Activated T-helper 17 cell treated with anti-CD3 and anti-CD28 coated beads, Interleukin-2, amount 50 U/mL, for 72 hours (primary cell): ENCODE results near the gene KCNQ1. TPM values are rescaled to one million over a fixed set of nuclear protein-coding genes. Genes with fewer than 3 reads are reported as not detected.

ENCODE experiments used
- ATAC-seq: fragments of 150-1000 bp; cut with Tn5 transposase; replicated peaks from 2 replicates; pipeline ENCODE4 v1.10.0; 2021; ENCODE audit warnings: mild to moderate bottlenecking, moderate library complexity
- H3K27ac Mint-ChIP-seq: one replicate; pipeline ENCODE4 v1.8.0; 2022; ENCODE audit warnings: mixed read lengths
- H3K27me3 Mint-ChIP-seq: one replicate; pipeline ENCODE4 v1.8.0; 2022; ENCODE audit warnings: mixed read lengths
- H3K36me3 Mint-ChIP-seq: one replicate; pipeline ENCODE4 v1.8.0; 2022; ENCODE audit warnings: low read depth, mild to moderate bottlenecking, mixed read lengths
- H3K4me1 Mint-ChIP-seq: one replicate; pipeline ENCODE4 v1.8.0; 2022; ENCODE audit warnings: mixed read lengths
- H3K4me3 Mint-ChIP-seq: one replicate; pipeline ENCODE4 v1.8.0; 2022; ENCODE audit warnings: mild to moderate bottlenecking, mixed read lengths
- H3K9me3 Mint-ChIP-seq: one replicate; pipeline ENCODE4 v1.8.0; 2022; ENCODE audit warnings: mixed read lengths
- total RNA-seq, 2 donors: library from RNA; stranded (reverse); gene quantifications; one replicate each; pipeline ENCODE4 v1.2.3, GENCODE V29; 2022

Gene KCNQ1
- total RNA-seq, 2 donors from 2014 or later = 7.0 to 9.7 TPM

GRCh38 chr11:2837651-2838050 is 392.8 kb downstream of the KCNQ1 start:
- ATAC-seq = no peak
- H3K4me1 Mint-ChIP-seq = peaks cover 5% of the 10 kb centered on the region
- H3K36me3 Mint-ChIP-seq = no peaks in the 10 kb centered on the region
- no peak overlapping the region for H3K27ac Mint-ChIP-seq
- no peak overlapping the region for H3K4me3 Mint-ChIP-seq
- H3K9me3 Mint-ChIP-seq = no peaks in the 10 kb centered on the region
- H3K27me3 Mint-ChIP-seq = no peaks in the 10 kb centered on the region

- no peak overlapping the region for H3K27ac Mint-ChIP-seq
- no peaks in the 10 kb centered on the region for H3K36me3 Mint-ChIP-seq
- H3K4me3 Mint-ChIP-seq = no peak overlapping the region
- H3K9me3 Mint-ChIP-seq = no peaks in the 10 kb centered on the region
- ATAC-seq = no peak
- H3K27me3 Mint-ChIP-seq = no peaks in the 10 kb centered on the region
- peaks cover 5% of the 10 kb centered on the region for H3K4me1 Mint-ChIP-seq
Observed at GRCh38 chr11:2838091-2838490, 393.3 kb downstream of the KCNQ1 start.

- peaks cover 5% of the 10 kb centered on the region for H3K4me1 Mint-ChIP-seq
- H3K27ac Mint-ChIP-seq = no peak overlapping the region
- H3K9me3 Mint-ChIP-seq = no peaks in the 10 kb centered on the region
- H3K36me3 Mint-ChIP-seq = no peaks in the 10 kb centered on the region
- no peak for ATAC-seq
- no peaks in the 10 kb centered on the region for H3K27me3 Mint-ChIP-seq
- no peak overlapping the region for H3K4me3 Mint-ChIP-seq
Observed at GRCh38 chr11:2838676-2839294, 394.0 kb downstream of the KCNQ1 start.

GRCh38 chr11:2839395-2839943 is 394.7 kb downstream of the KCNQ1 start:
- Mint-ChIP-seq H3K27me3 (no peaks in the 10 kb centered on the region), H3K9me3 (no peaks in the 10 kb centered on the region), H3K4me3 (no peak overlapping the region), H3K4me1 (peaks cover 5% of the 10 kb centered on the region), H3K27ac (no peak overlapping the region), H3K36me3 (no peaks in the 10 kb centered on the region)
- no peak for ATAC-seq

GRCh38 chr11:2841411-2842190 is 396.8 kb downstream of the KCNQ1 start:
- no peaks in the 10 kb centered on the region for H3K4me1 Mint-ChIP-seq
- no peak for ATAC-seq
- no peak overlapping the region for H3K27ac Mint-ChIP-seq
- H3K4me3 Mint-ChIP-seq = no peak overlapping the region
- H3K9me3 Mint-ChIP-seq = no peaks in the 10 kb centered on the region
- H3K36me3 Mint-ChIP-seq = no peaks in the 10 kb centered on the region
- no peaks in the 10 kb centered on the region for H3K27me3 Mint-ChIP-seq

- H3K27me3 Mint-ChIP-seq = no peaks in the 10 kb centered on the region
- H3K4me1 Mint-ChIP-seq = no peaks in the 10 kb centered on the region
- H3K9me3 Mint-ChIP-seq = no peaks in the 10 kb centered on the region
- no peak overlapping the region for H3K27ac Mint-ChIP-seq
- no peak overlapping the region for H3K4me3 Mint-ChIP-seq
- ATAC-seq = no peak
- H3K36me3 Mint-ChIP-seq = no peaks in the 10 kb centered on the region
Observed at GRCh38 chr11:2842876-2843275, 398.1 kb downstream of the KCNQ1 start.

GRCh38 chr11:2843551-2843950 is 398.7 kb downstream of the KCNQ1 start:
- H3K36me3 Mint-ChIP-seq = no peaks in the 10 kb centered on the region
- H3K9me3 Mint-ChIP-seq = no peaks in the 10 kb centered on the region
- ATAC-seq = no peak
- no peak overlapping the region for H3K4me3 Mint-ChIP-seq
- H3K4me1 Mint-ChIP-seq = no peaks in the 10 kb centered on the region
- H3K27me3 Mint-ChIP-seq = no peaks in the 10 kb centered on the region
- no peak overlapping the region for H3K27ac Mint-ChIP-seq

GRCh38 chr11:2844116-2844842 is 399.5 kb downstream of the KCNQ1 start:
- no peak for ATAC-seq
- H3K27me3 Mint-ChIP-seq = no peaks in the 10 kb centered on the region
- no peaks in the 10 kb centered on the region for H3K36me3 Mint-ChIP-seq
- no peaks in the 10 kb centered on the region for H3K4me1 Mint-ChIP-seq
- no peak overlapping the region for H3K27ac Mint-ChIP-seq
- no peaks in the 10 kb centered on the region for H3K9me3 Mint-ChIP-seq
- no peak overlapping the region for H3K4me3 Mint-ChIP-seq

- no peak overlapping the region for H3K4me3 Mint-ChIP-seq
- no peaks in the 10 kb centered on the region for H3K36me3 Mint-ChIP-seq
- no peaks in the 10 kb centered on the region for H3K27me3 Mint-ChIP-seq
- no peaks in the 10 kb centered on the region for H3K9me3 Mint-ChIP-seq
- no peak overlapping the region for H3K27ac Mint-ChIP-seq
- no peak for ATAC-seq
- H3K4me1 Mint-ChIP-seq = no peaks in the 10 kb centered on the region
Observed at GRCh38 chr11:2844996-2845395, 400.2 kb downstream of the KCNQ1 start.

GRCh38 chr11:2846056-2846455 is 401.2 kb downstream of the KCNQ1 start:
- no peaks in the 10 kb centered on the region for H3K4me1 Mint-ChIP-seq
- no peak overlapping the region for H3K4me3 Mint-ChIP-seq
- no peak overlapping the region for H3K27ac Mint-ChIP-seq
- H3K36me3 Mint-ChIP-seq = no peaks in the 10 kb centered on the region
- ATAC-seq = no peak
- H3K27me3 Mint-ChIP-seq = no peaks in the 10 kb centered on the region
- no peaks in the 10 kb centered on the region for H3K9me3 Mint-ChIP-seq

GRCh38 chr11:2846470-2846869 is 401.7 kb downstream of the KCNQ1 start:
- no peak overlapping the region for H3K27ac Mint-ChIP-seq
- no peaks in the 10 kb centered on the region for H3K27me3 Mint-ChIP-seq
- H3K9me3 Mint-ChIP-seq = no peaks in the 10 kb centered on the region
- ATAC-seq = no peak
- H3K4me1 Mint-ChIP-seq = no peaks in the 10 kb centered on the region
- no peak overlapping the region for H3K4me3 Mint-ChIP-seq
- H3K36me3 Mint-ChIP-seq = no peaks in the 10 kb centered on the region

GRCh38 chr11:2847561-2847960 is 402.8 kb downstream of the KCNQ1 start:
- H3K27ac Mint-ChIP-seq = no peak overlapping the region
- no peaks in the 10 kb centered on the region for H3K9me3 Mint-ChIP-seq
- H3K36me3 Mint-ChIP-seq = no peaks in the 10 kb centered on the region
- no peak overlapping the region for H3K4me3 Mint-ChIP-seq
- H3K27me3 Mint-ChIP-seq = no peaks in the 10 kb centered on the region
- no peaks in the 10 kb centered on the region for H3K4me1 Mint-ChIP-seq
- ATAC-seq = no peak

- Mint-ChIP-seq H3K27ac (no peak overlapping the region), H3K4me3 (no peak overlapping the region), H3K4me1 (no peaks in the 10 kb centered on the region), H3K27me3 (no peaks in the 10 kb centered on the region), H3K36me3 (no peaks in the 10 kb centered on the region), H3K9me3 (no peaks in the 10 kb centered on the region)
- ATAC-seq = no peak
Observed at GRCh38 chr11:2848497-2848896, 403.7 kb downstream of the KCNQ1 start.

- no peak for ATAC-seq
- Mint-ChIP-seq H3K4me1 (no peaks in the 10 kb centered on the region), H3K27ac (no peak overlapping the region), H3K27me3 (no peaks in the 10 kb centered on the region), H3K9me3 (no peaks in the 10 kb centered on the region), H3K4me3 (no peak overlapping the region), H3K36me3 (no peaks in the 10 kb centered on the region)
Observed at GRCh38 chr11:2849994-2850770, 405.4 kb downstream of the KCNQ1 start.
